Renal cortical epithelial cell (primary cell): ENCODE results near the gene PLXNB1. TPM values are rescaled to one million over a fixed set of nuclear protein-coding genes. Genes with fewer than 3 reads are reported as not detected.
"Not testable (repeated sequence)": the region's sequence is repeated elsewhere in the genome, so short reads cannot be mapped to it uniquely, and the experiment has no call there.

ENCODE experiments used
- DNase-seq: peaks from one replicate; pipeline ENCODE4 v3.0.0-alpha.2; 2011; ENCODE audit warnings: low read depth
- total RNA-seq: library from RNA; depleted of rRNA; stranded (reverse); fragments of >200 nt; gene quantifications from 2 replicates; pipeline ENCODE4 v1.2.3, GENCODE V29; 2014

The PLXNB1 gene
- total RNA-seq, 1 donor from 2014 or later = 191 TPM

DNA sequence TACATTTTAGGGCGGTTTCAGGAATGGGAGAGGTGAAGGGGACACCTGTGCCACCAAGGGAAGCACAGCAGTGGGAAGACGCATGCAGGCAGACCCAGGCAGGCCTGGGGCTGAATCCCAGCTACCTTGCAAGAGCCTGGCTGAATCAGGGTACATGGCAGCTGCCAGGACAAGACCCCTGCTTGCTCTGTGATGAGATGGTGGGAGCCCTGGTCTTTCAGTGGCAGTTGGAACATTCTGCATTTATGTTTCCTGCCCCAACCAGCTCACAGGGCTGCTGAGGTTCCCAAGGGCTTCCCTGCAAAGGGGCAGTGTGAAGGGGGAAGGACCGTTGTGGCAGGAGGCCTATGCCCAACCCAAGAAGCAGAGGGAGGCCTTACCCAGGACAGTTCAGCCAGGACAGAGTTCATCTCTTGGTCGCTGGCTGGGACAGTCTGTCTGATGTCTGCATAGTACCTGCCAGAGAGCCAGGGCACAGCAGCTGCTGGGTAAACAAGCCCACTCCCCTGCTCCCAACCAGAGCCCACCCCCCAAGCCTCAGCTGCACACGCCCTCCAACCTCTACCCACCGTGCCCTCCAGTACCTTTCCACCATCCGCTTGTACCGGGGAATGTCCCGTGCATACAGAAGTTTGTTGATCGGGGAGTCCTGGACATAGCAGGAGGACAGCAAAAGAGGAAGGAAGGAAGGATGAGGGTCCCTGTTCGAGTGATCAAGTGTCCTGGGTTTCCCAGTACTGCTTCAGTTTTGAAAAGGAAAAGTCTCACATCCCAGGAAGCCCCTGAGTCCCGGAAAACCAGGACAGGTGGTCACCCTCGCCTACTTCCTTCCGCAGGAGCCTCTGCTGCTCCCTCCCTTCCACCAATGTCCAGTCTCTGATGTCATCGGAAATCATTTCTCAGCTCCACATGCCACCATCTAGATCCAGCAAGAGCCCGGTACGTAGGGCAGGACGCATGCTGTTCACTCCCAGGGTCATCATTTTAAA, 23.1 kb downstream of the PLXNB1 start:
- DNase-seq = no peak

DNA sequence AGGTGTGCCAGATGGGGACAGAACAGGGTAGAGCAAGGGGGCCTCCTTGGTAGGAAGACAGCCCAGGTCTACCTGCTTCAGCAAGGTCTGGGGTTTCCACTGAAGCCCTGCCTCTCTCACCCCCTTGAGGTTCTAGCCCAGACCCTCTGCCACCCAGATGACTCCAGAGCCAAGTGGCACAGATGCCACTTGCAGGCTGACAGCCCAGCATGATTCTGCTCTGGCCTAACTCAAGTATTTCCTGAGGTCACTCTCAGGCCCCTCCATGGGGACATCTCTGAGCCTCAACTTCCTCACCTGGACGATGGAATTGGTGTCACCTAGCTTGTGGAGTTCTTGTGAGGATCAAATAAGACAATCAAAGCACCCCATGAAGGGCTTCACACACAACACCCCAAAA, 23.9 kb downstream of the PLXNB1 start:
- no peak for DNase-seq

DNA sequence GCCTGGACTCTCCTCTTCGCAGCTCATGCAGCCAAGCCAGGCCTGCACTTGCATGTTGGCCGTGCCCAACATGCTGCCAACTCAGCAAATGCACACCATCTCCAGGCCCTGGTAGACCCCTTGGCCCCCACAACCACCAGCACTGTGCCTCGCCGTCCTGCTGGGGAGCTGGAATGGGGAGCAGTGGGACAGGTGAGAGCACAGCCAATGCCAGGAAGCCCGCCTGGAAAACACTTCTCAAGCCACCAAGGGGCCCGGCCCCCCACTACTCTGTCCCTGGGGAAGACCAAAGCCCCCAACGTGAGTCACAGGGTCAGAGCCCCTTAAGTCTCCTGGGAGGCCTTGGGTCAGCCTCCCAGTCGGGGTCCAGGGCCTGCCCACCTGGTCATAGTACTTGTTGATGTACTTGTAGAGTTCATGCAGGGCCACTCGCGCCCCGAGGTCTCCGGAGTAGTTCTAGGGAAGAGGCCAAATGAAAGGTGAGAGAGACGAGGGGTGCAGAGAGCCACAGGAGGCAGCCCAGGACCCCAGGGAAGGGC, 24.5 kb downstream of the PLXNB1 start:
- DNase-seq = no peak

GRCh38 chr3:48404440-48405342, 25.2 kb downstream of the PLXNB1 start:
- no peak for DNase-seq

DNA sequence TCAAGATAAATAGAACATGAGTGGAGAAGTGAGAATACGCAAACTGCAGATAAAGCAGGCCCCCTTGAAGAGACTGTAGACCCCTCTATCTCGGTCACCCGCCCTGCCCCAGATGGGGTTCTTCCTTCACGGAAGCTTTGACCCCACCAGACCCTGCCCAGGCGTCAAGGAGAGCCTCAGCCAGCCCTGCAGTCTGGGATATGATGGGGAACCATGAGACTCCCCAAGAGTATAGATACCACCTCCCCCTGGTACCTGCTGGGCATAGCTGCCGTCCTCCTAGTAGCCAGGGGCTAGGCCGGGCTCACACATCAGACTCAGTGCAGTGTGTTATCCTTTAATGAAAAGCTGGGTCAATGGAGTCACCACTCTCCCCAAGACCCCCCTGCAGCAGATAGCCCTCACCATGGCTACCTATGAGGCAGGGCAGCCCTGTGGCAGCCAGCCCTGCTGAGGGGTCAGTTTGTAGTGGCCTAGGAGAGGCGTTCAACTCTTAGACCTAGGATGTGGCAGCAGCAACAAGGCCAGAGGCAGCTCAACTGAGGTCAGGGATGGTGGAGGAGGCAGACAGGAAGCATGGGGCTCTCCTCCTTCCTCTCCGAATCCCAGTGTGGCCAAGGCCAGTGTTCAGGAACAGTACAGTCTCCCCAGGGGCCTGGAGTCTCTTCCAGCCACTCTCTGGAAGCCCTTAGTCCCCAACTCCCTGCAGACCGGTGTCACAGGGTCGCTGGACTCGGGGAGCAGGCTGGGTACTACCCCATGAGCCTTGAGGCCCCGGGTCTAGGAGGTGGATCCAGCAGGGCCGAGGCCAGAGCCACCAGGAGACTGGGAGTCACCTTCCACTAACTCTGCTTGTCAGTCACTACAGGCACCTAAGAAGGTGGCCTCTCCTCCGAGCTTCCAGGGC, 26.1 kb downstream of the PLXNB1 start:
- DNase-seq = no peak

DNA sequence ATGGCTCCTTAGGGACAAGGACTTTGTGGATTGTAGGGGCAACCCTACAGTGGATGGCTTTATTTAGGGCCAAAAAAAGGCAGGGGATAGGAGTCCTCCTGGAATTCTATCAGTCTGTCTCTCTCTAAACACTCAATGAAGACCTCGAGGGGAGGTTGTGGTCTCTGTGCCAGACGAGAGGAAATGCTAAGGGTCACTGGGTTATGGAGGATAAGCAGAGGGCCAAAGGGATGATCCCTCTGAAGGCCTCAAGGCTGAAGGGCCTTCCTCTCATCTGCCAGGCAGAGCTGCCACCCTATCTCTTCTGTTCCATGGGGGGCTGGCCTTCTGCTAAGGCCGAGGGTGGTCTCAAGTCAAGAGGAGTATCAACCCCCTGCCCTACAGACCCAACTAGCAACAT, 27.0 kb downstream of the PLXNB1 start:
- DNase-seq = no peak

DNA sequence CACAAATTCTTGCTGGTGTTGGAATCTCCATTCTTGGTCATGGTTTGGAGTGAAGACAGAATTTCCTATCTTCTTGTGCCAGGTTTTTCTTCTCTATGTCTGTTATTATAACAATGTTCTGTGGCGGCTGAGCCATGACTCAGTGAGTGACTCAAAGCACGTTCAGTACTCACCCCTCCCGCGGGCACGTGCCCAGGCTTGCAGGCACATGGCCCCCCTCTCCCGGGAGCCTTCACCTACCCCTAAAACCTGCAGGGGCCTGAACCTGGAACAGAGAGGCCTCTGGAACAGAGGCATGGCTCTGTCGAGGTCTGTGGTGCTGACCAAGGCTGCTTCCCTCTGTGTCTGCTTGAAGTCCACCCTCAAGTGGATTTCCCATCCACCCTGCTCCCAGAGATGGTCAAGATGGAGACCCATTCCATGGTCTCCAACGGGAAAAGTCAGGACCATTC, 27.6 kb downstream of the PLXNB1 start:
- peak; percentile 90 for DNase-seq

DNA sequence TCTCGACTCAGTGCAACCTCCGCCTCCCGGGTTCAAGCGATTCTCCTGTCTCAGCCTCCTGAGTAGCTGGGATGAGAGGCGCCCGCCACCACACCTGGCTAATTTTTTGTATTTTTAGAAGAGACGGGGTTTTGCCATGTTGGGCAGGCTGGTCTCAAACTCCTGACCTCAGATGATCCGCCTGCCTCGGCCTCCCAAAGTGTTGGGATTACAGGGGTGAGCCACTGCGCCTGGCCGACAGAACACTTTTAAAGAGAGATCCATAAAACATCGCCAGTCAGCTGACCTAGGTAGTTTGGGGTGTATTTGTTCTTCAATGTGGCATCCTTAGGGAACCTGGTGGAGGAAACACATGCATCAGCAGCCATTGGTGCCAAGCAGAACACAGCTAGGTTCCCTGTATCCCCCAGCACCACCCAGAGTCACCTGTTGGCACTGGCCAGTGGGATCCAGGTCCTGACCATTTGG, 28.4 kb downstream of the PLXNB1 start:
- DNase-seq = not testable (repeated sequence)

DNA sequence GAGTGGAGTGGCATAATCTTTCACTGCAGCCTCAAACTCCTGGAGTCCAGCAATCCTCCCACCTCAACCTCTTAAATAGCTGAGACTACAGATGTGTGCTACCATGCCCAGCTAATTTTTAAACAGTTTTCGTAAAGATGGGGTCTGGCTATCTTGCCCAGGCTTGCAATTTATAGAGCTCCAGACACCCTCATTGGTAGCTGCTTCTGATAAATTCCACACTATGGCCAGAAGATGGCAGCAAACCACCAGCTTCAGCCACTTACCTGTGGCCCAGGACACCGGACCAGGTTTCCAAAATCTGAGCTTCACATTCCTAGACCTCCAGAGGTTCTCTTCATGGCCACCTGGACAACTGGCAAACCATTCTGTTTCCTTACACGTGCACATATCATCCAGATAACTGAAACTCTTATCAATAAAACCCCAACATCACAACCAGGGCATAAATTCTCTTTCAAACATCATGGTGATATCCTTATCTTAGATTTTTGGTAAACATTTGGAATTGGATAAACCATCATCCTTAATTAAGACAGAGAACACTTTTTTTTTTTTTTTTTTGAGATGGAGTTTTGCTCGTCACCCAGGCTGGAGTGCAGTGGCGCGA, 29.0 kb downstream of the PLXNB1 start:
- DNase-seq = peak; percentile 62

DNA sequence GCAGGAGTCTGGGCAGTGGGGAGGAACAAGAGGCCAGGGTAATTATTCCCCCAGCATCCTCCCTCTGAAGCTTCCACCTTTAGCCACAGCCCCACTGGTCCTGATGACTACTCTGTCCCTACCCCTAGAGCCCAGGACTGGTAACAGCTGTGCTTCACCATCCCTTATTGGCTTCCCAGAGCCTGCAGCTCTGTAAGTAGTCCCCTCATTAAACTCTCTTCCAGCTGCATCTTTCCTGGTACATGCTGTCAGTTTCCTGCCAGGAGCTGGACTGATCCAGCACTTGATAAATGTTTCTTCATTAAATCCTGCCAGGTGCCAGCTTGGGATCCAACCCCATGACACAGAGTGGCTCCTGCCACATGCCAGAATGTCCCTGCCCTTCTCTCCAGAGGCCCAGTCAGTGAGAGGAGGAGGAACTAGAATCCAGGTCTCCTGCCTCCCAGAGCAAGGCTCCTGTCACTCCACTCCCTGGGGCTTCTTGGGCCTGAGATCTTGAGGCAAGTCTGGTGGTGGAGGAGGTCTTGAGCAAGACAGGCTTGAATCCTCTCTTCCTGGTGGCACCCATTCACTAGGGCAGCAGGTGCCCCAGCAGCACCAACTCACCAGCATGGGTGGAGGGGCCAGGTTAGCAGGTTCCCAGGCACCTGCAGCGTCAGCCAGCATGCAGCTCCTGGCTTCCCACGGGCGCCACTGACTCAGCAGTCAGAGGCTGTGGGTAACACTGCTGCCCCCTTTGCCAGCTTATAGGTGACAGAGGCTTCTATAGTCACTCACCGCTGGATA, 30.3 kb downstream of the PLXNB1 start:
- peak; percentile 6 for DNase-seq

GRCh38 chr3:48398701-48399386, 31.0 kb downstream of the PLXNB1 start:
- no peak for DNase-seq

- DNase-seq = no peak
Observed at GRCh38 chr3:48397767-48398681, 31.9 kb downstream of the PLXNB1 start.

DNA sequence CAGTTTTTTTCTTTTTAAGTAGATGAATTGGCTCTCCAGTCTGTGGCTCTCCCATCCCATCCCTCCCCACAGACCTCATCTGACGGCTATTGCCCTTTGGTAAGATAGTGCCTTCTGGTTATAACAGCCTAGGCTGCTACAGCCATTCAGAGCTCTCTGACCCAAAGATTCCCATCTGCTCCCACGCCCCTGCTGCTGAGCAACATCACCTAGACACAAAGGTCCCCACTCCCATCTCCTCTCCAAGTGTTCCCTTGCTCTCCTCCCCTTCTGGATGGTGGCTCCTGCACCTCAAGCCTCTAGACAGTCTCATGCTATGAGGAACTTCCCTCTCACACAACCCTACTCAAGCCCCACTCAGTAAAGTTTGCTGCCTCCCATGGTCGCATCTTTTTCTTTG, 34.2 kb downstream of the PLXNB1 start:
- DNase-seq = no peak

DNA sequence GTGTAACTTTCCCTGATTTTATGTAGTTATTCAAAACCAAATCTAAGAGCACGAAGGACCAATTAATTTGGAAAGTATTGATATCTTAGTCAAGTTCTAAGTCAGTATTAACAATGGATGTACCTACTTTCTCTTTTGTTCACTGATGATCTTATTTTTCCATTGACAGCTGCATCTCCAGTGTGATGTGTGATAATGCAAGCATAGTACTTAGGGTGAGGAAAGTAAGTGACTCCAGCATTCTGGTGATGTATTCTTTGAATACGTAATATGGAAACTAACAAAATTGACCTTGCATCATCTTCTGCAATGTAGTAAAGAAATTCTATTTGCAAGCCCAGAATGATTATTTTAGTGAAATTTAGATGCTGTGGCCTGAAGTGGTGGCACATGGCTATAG, 35.5 kb downstream of the PLXNB1 start:
- DNase-seq = no peak

DNA sequence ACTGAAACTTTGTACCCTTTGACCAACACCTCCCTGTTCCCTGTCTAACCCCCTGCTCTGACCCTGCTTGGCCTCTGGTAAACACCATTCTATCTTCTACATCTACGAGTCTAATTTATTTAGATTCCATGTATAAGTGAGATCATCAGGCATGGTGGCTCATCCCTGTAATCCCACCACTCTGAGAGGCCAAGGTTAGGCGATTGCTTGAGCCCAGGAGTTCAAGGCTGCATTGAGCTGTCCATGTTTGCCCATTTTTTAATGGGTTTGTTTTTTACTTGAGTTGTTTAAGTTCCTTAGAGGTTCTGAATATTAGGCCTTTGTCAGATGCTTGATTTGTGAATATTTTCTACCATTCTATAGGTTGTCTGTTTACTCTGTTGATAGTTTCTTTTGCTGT, 40.9 kb downstream of the PLXNB1 start:
- DNase-seq = no peak

- DNase-seq = peak; percentile 10
Observed at GRCh38 chr3:48387634-48388033, 42.3 kb downstream of the PLXNB1 start.

DNA sequence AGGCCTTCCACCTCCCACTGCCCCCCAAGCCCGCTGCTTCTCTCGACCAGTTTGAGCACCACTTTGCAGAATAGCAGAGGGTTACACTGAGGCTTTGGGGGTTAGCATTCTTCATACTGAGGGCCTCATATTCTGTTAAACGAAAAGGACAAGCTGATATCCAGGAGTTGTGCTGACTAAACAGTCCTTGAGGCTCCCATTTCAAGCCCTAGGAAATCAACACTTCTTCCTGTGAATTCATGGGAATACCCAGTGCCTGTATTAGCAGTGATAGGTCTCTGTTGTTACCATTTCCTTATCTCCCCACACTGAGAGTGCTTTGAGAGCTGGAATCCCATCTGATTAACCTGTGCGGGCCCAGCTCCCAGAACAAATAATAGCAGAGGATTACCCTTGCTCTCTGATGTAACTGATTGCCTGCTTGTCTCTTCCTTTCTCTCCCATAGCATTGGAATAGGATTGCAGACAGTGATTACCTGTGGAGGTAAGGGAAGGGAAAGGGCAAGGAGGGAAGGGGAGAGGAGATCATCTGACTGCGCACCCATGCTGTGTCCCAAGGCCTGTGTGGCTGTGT, 56.9 kb downstream of the PLXNB1 start:
- DNase-seq = no peak

GRCh38 chr3:48372377-48372770, 57.5 kb downstream of the PLXNB1 start:
- no peak for DNase-seq
